RCC 7860 (cell line): ENCODE results near the gene NDUFA13.

ENCODE experiments used
- DNase-seq: peaks from one replicate; pipeline ENCODE4 v3.0.0-alpha.2; 2015; ENCODE audit warnings: low spot score
- FAIRE-seq: peaks from 2 replicates; lab custom pipeline; 2012; peaks lifted over from hg19 to GRCh38; lab: Jason Lieb, UNC

NDUFA13 gene

DNA sequence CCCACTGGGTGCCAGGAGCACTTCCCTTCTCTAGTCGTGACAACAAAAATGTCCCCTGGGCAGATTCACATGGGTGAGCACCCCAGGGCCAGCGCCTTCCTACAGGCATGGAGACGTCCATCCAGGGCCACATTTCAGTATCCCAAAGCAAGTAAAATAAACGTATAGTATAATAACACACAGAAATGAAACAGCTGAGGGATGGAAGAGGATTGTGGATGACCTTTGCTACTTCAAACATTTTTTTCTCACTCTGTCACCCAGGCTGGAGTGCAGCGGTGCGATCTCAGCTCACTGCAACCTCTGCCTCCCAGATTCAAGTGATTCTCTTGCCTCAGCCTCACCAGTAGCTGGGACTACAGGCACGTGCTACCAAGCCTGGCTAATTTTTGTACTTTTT is 50.3 kb downstream of the NDUFA13 start:
- FAIRE-seq, result no peak
- peak; percentile 38 for DNase-seq

DNA sequence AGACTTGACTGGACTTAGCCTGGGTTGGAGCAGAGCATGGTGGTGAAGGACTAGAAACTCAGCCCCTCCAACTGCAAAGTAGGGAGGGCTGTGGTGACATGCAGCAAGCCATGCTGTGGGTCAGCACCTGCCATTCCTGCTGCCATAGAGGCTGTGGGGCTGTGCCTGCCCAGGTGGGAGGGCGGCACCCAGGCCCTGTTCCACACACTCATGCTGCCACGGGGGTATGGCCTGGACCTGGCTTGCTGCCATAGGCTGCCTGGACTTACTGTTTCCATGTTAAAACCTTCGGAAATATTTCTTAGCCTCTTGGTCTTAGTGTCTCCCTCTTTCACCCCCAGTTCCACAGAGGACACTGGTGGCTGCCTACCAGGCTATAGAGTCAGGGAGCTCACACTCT is 51.4 kb downstream of the NDUFA13 start:
- DNase-seq (no peak), FAIRE-seq (no peak)

DNA sequence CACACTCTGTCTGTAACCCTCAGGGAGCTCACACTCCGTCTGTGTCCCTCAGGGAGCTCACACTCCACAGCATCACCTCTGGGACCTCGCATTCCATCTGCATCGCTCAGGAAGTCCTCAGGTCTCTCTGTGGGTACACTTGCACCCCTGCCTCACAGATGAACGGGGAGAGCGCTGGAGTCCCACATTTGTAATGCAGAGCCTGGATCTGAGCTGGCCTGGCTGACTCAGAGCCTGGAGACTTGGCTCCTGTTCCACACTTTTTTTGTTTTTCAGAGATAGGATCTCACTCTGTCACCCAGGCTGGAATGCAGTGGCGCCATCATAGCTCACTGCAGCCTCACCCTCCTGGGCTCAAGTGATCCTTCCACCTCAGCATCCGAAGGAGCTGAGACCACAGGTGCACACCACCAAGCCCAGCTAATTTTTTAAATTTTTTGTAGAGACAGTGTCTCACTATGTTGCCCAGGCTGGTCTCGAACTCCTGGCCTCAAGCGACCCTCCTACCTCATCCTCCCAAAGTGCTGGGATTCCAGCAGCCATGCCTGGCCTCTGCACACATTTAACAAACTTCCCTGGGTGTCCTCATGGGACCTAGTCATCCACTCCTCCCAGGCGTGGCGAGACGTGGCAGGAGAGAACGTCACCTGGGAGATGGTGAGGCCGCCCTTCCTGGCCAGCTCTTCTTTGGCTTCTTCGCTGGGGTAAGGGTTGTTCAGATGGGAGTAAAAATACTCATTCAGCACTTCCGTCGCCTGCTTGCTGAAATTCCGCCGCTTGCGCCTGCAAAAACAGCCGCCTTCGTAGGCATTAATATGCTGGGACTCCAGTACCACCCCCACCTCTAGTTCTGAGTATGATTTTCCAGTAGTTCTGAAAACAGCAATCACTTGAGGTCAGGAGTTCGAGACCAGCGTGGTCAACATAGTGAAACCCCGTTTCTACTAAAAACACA is 53.1 kb downstream of the NDUFA13 start:
- FAIRE-seq, result no peak
- peak; percentile 4 for DNase-seq

DNA sequence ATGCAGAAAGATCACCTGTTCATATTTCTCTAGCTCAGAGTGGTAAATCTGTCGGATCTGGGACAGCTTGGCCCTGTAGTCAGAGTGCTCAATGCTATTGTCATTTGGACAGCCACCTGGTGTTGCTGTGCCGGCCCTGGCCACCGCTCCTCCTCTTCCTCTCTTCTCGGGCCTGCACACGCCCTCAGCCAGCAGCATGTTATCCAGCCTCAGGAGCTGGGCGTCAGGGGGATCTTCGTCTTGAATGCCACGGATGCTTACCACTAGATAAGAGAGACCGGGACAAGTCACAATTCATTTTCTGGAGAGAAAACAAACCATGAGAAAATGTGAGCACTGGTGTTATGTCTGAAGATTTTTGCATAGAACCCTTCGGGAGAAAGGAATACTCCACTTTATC is 54.5 kb downstream of the NDUFA13 start:
- FAIRE-seq (no peak), DNase-seq (no peak)

DNA sequence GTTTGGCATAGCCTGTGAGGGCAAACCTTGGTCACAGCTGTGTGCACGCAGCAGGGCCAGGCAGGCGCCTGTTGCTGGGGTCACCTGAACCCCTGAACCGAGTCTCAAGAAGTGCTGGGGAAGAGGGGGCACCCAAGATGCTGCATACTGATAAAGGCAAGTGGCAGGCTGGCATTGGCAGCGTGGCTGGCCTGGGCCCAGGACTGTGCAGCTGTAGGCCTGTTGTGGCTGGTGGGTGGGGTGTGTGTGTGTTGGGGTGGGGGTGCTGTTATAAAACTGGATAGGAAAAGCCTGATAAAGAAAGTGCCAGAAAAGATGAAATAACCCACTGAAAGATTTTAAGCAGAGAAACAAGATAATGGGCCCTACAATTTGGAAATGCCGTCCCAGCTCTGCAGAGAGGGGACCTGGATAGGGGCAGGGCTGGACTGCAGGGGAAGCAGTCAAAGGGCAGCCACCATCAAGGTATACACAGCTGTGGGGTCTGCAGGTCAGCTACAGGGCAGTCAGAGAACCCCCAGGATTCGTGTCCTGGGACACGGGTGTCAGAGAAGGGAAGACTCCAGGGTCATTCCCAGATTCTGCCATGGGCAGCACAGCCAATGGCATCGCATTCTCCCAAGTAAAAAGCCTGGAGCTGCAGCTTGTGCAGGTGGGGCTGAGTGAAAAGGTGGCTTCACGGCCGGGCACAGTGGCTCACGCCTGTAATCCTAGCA is 55.2 kb downstream of the NDUFA13 start:
- no peak for FAIRE-seq

DNA sequence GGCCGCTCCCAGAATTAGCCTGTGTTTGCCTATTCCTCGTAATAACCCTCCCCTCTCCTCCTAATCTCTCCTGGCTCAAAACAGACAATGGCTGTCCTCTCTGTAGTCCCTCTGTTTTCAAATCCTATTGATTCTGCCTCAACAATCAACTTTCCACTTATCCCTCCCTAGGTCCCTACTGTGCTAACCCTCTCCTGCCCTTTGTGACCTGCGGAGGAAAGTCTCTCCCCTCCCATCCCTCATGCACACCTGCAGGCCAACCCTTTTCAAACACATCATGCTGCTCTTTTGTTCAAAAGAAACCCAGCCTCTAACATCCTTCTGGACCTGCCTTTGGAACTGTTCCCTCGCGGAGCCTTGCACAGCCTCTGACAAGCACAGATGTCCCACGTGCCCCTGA is 59.4 kb downstream of the NDUFA13 start:
- FAIRE-seq (no peak), DNase-seq (no peak)

More for the DNA sequence above, 55.2 kb downstream of the NDUFA13 start:
- DNase-seq, result no peak
